ENCODE results near the gene CCR7. TPM values are rescaled to one million over a fixed set of nuclear protein-coding genes. Genes with fewer than 3 reads are reported as not detected.
"Not testable (repeated sequence)": the region's sequence is repeated elsewhere in the genome, so short reads cannot be mapped to it uniquely, and the experiment has no call there.

The CCR7 gene
- total RNA-seq, 4 donors from 2014 or later: 0.37 to 1.9 TPM; not detected in 2

- ATAC-seq (ENCODE audit: low FRiP score) (no peak), DNase-seq (ENCODE audit: low spot score) (no peak)
- no peak for TF ChIP-seq CTCF (IDR thresholded peaks at IDR 0.05)
These were observed 31.1 kb upstream of the CCR7 start for GRCh38 chr17:40596261-40596919.

GRCh38 chr17:40590742-40591141 lies 25.5 kb upstream of the CCR7 start:
- TF ChIP-seq CTCF (IDR thresholded peaks at IDR 0.05): no peak
- DNase-seq (ENCODE audit: low spot score): no peak

GRCh38 chr17:40588552-40588951 lies 23.3 kb upstream of the CCR7 start:
- DNase-seq (ENCODE audit: low spot score): no peak
- no peak for TF ChIP-seq CTCF (IDR thresholded peaks at IDR 0.05)

More at GRCh38 chr17:40590742-40591141, 25.5 kb upstream of the CCR7 start:
- ATAC-seq (ENCODE audit: low FRiP score): no peak

GRCh38 chr17:40586264-40586663 lies 21.0 kb upstream of the CCR7 start:
- DNase-seq (ENCODE audit: low spot score); ATAC-seq (ENCODE audit: low FRiP score): not testable (repeated sequence)

More at GRCh38 chr17:40588552-40588951, 23.3 kb upstream of the CCR7 start:
- no peak for ATAC-seq (ENCODE audit: low FRiP score)

- not testable (repeated sequence) for DNase-seq (ENCODE audit: low spot score); ATAC-seq (ENCODE audit: low FRiP score)
These were observed 19.7 kb upstream of the CCR7 start for GRCh38 chr17:40584950-40585349.

- TF ChIP-seq CTCF (IDR thresholded peaks at IDR 0.05): no peak
- DNase-seq (ENCODE audit: low spot score): no peak
- no peak for ATAC-seq (ENCODE audit: low FRiP score)
These were observed 17.1 kb upstream of the CCR7 start for GRCh38 chr17:40582328-40582901.

- DNase-seq (ENCODE audit: low spot score) (no peak), ATAC-seq (ENCODE audit: low FRiP score) (no peak)
- no peak for TF ChIP-seq CTCF (IDR thresholded peaks at IDR 0.05)
These were observed 14.9 kb upstream of the CCR7 start for GRCh38 chr17:40580140-40580539.

- no peak for ATAC-seq (ENCODE audit: low FRiP score)
- no peak for DNase-seq (ENCODE audit: low spot score)
- no peak for TF ChIP-seq CTCF (IDR thresholded peaks at IDR 0.05)
These were observed 14.2 kb upstream of the CCR7 start for GRCh38 chr17:40579471-40579870.
